Ishikawa (cell line): ENCODE measurements around the gene CDH23.

Experiments used
- CEBPB ChIP-seq: IDR thresholded peaks from 2 replicates; pipeline ENCODE4 v1.6.1; 2012
- CREB1 ChIP-seq: IDR thresholded peaks from 2 replicates; pipeline ENCODE4 v1.6.1; 2012; ENCODE audit warnings: low read depth
- EGR1 ChIP-seq: IDR thresholded peaks from 2 replicates; pipeline ENCODE4 v1.6.1; 2012
- EP300 ChIP-seq: IDR thresholded peaks from 2 replicates; pipeline ENCODE4 v1.6.1; 2012; ENCODE audit warnings: borderline replicate concordance
- FOXM1 ChIP-seq: IDR thresholded peaks from 2 replicates; pipeline ENCODE4 v1.6.1; 2012; ENCODE audit warnings: low read depth, borderline replicate concordance
- NFIC ChIP-seq: IDR thresholded peaks from 2 replicates; pipeline ENCODE4 v1.6.1; 2012
- RAD21 ChIP-seq: IDR thresholded peaks from 2 replicates; pipeline ENCODE4 v1.6.1; 2012; ENCODE audit warnings: low read depth
- REST ChIP-seq: IDR thresholded peaks from 2 replicates; pipeline ENCODE4 v1.6.1; 2012; ENCODE audit warnings: low read depth, mild to moderate bottlenecking
- TAF1 ChIP-seq: IDR thresholded peaks from 2 replicates; pipeline ENCODE4 v1.6.1; 2012; ENCODE audit warnings: low read depth, mild to moderate bottlenecking
- TCF12 ChIP-seq: IDR thresholded peaks from 2 replicates; pipeline ENCODE4 v1.6.1; 2012; ENCODE audit warnings: low read depth
- TEAD4 ChIP-seq: IDR thresholded peaks from 2 replicates; pipeline ENCODE4 v1.6.1; 2012
- USF1 ChIP-seq: IDR thresholded peaks from 2 replicates; pipeline ENCODE4 v1.6.1; 2012
- YY1 ChIP-seq: IDR thresholded peaks from 2 replicates; pipeline ENCODE4 v1.6.1; 2012; ENCODE audit warnings: low read depth
- ZBTB7A ChIP-seq: IDR thresholded peaks from 2 replicates; pipeline ENCODE4 v1.6.1; 2012; ENCODE audit warnings: low read depth
- TF ChIP-seq, protein P1 (sequence below): IDR thresholded peaks from 2 replicates; pipeline ENCODE4 v1.6.1; 2012

CDH23 gene

GRCh38 chr10:71579668-71580067 lies 182.9 kb downstream of the CDH23 start:
- TF ChIP-seq NFIC (no peak), EP300 (no peak), TCF12 (no peak), YY1 (no peak), RAD21 (no peak), CREB1 (no peak), TEAD4 (no peak), TAF1 (no peak), FOXM1 (no peak), EGR1 (no peak), REST (no peak), CEBPB (no peak), ZBTB7A (no peak), USF1 (no peak)

DNA sequence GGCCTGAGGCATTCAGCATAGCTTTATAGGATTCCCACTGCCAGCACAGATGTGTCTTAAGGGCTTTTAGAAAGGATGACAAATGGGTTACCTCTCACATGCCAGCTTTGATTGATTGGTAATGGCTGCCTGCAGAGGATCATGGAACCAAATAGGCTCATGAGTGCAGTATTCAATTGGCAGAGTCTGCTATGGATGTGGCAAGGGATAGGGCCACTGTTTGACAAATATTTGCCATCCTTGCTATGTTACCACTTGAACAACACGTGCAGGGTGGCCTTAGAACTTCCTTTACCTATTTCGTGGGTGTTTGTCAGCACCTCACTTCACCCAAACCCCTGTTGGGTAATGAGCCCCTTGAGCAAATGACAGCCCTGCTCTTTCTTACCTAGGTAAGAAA lies 183.7 kb downstream of the CDH23 start:
- TF ChIP-seq EGR1 (no peak), USF1 (no peak), ZBTB7A (no peak), FOXM1 (no peak), TCF12 (no peak), RAD21 (no peak), YY1 (no peak), EP300 (no peak)
- TF ChIP-seq, protein P1, sequence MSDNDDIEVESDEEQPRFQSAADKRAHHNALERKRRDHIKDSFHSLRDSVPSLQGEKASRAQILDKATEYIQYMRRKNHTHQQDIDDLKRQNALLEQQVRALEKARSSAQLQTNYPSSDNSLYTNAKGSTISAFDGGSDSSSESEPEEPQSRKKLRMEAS = no peak

DNA sequence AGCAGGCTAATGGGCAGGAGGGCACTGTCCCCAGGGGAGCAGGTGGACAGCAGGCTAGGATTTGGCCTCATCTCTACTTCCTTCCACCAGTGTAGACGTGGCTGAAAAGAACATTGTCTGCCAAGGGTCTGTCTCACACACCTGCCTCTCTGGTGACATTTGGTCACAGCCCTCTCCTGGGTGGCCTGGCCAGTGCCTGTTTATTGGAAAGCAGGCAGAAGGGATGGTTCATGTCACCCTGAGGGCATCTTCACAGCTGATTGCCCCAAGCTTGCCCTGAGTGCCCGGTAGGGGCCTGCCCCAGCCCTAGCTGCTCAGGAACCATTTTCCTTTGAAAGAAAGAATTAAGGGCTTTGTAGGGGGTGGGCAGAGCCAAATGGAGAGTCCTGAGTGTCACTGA lies 184.2 kb downstream of the CDH23 start:
- TF ChIP-seq CEBPB (no peak), REST (no peak)

- TF ChIP-seq EGR1 (no peak), EP300 (no peak), CREB1 (no peak), USF1 (no peak), CEBPB (no peak), RAD21 (no peak), FOXM1 (no peak), TEAD4 (no peak), NFIC (no peak), ZBTB7A (no peak), TAF1 (no peak), REST (no peak)
- TF ChIP-seq, protein P1 = no peak
These were observed 184.7 kb downstream of the CDH23 start for GRCh38 chr10:71581376-71581775.

- TF ChIP-seq REST (peak; percentile 98), EGR1 (no peak), RAD21 (peak; percentile 8; the same call in 1 of the 2 replicates), YY1 (no peak), TCF12 (no peak), FOXM1 (no peak), TEAD4 (no peak), NFIC (no peak)
- TF ChIP-seq, protein P1 = no peak
These were observed 185.3 kb downstream of the CDH23 start for GRCh38 chr10:71582019-71582418.
